GM12878 (cell line): ENCODE results near the gene SPNS1. TPM values are rescaled to one million over a fixed set of nuclear protein-coding genes. Genes with fewer than 3 reads are reported as not detected.

Experiments
- ATAC-seq: fragments of 200-7000 bp; cut with Tn5 transposase; 3 replicates; pipeline ENCODE4 v1.9.1; 2020; ENCODE audit warnings: mild to moderate bottlenecking, moderate library complexity
- BruUV-seq: library from RNA; stranded (reverse); fragments of 400-500 nt; replicated peaks from 2 replicates; lab custom pipeline; 2021; lab: Mats Ljungman, UMichigan
- CTCF ChIA-PET: fragments of 300-600 bp; sonication (Branson Sonifier 250); formaldehyde crosslinking; extraction: SDS; loops from one replicate; lab custom pipeline; 2021; ENCODE audit warnings: inconsistent platforms; lab: Yijun Ruan, JAX
- POLR2A ChIA-PET: fragments of 350-600 bp; formaldehyde crosslinking; extraction: SDS; loops from one replicate; lab custom pipeline; 2021; ENCODE audit warnings: inconsistent platforms; lab: Charles Lee
- RAD21 ChIA-PET: fragments of 300-600 bp; sonication (Branson Sonifier 250); formaldehyde crosslinking; loops from one replicate; lab custom pipeline; 2023; ENCODE audit warnings: antibody characterized with exemption; ENCODE audit not compliant: unreplicated experiment; lab: Charles Lee
- SMC1A ChIA-PET: fragments of 300-600 bp; sonication (Branson Sonifier 250); formaldehyde crosslinking; loops from one replicate; lab custom pipeline; 2023; ENCODE audit not compliant: unreplicated experiment, uncharacterized antibody; lab: Charles Lee
- DNase-seq: peaks from one replicate; pipeline ENCODE4 v3.0.0-alpha.2; 2011; ENCODE audit warnings: low read depth, low spot score
- FAIRE-seq: peaks from 3 replicates; lab custom pipeline; 2011; peaks lifted over from hg19 to GRCh38; lab: Jason Lieb, UNC
- H2AFZ ChIP-seq: 2 replicates; pipeline ENCODE4 v1.6.0; 2011; ENCODE audit warnings: low read depth, low read length, control low read depth; ENCODE audit not compliant: control insufficient read depth
- H3K27ac ChIP-seq: 2 replicates; pipeline ENCODE4 v1.5.1; 2011; ENCODE audit warnings: control low read depth; ENCODE audit not compliant: control insufficient read depth, insufficient read depth
- H3K27me3 ChIP-seq, 2 experiments: replicated peaks in 1 of 2; 2 replicates each; pipeline versions ENCODE4 v1.6.0 to v1.6.1; 2011; ENCODE audit warnings: low read length in 1 of 2; ENCODE audit not compliant: control insufficient read depth in 2 of 2, insufficient read depth in 2 of 2
- H3K36me3 ChIP-seq, 2 experiments: 2 replicates each; pipeline ENCODE4 v1.5.1; 2011; ENCODE audit warnings: low read length in 1 of 2; ENCODE audit not compliant: control insufficient read depth in 2 of 2, insufficient read depth in 2 of 2
- H3K4me1 ChIP-seq: 2 replicates; pipeline ENCODE4 v1.6.1; 2011; ENCODE audit warnings: mild to moderate bottlenecking, low read length, moderate library complexity, mixed read lengths; ENCODE audit not compliant: control insufficient read depth, insufficient read depth
- H3K4me2 ChIP-seq: 2 replicates; pipeline ENCODE4 v1.6.0; 2011; ENCODE audit warnings: control low read depth; ENCODE audit not compliant: control insufficient read depth, insufficient read depth
- H3K4me3 ChIP-seq: fragments of 200-600 bp; sonication (generic); 2 replicates; pipeline ENCODE4 v1.5.1; 2016
- H3K79me2 ChIP-seq: 2 replicates; pipeline ENCODE4 v1.6.0; 2011; ENCODE audit warnings: low read length; ENCODE audit not compliant: control insufficient read depth, insufficient read depth
- H3K9ac ChIP-seq: 2 replicates; pipeline ENCODE4 v1.8.0; 2011; ENCODE audit warnings: low read length, control low read depth, mixed read lengths; ENCODE audit not compliant: control insufficient read depth, insufficient read depth
- H3K9me3 ChIP-seq: replicated peaks from 3 replicates; pipeline ENCODE4 v1.5.1; 2011; ENCODE audit warnings: mild to moderate bottlenecking, low read length; ENCODE audit not compliant: control insufficient read depth, insufficient read depth
- H4K20me1 ChIP-seq: 2 replicates; pipeline ENCODE4 v1.6.0; 2011; ENCODE audit not compliant: control insufficient read depth, insufficient read depth
- BRCA1 ChIP-seq: IDR thresholded peaks from 2 replicates; pipeline ENCODE4 v1.6.1; 2011; ENCODE audit warnings: low read depth, low read length, improper control_type of control experiment
- CTCF ChIP-seq, 3 experiments: IDR thresholded peaks in 2 of 3; conservative IDR thresholded peaks in 1 of 3; 2 replicates each; pipeline ENCODE4 v1.5.1; 2011; ENCODE audit warnings: low read depth in 3 of 3, low read length in 3 of 3, mild to moderate bottlenecking in 3 of 3, control low read depth in 2 of 3, moderate library complexity in 2 of 3, inconsistent platforms in 1 of 3, mixed read lengths in 1 of 3; ENCODE audit not compliant: control insufficient read depth in 2 of 3, insufficient read depth in 1 of 3; ENCODE audit errors: extremely low read depth in 1 of 3
- EGR1 ChIP-seq, 2 experiments: IDR thresholded peaks; 1 replicate in 1 of 2; 2 replicates in 1 of 2; pipeline ENCODE4 v1.6.1; 2011 to 2012; ENCODE audit warnings: low read depth in 2 of 2, low read length in 2 of 2, borderline replicate concordance in 1 of 2, mild to moderate bottlenecking in 1 of 2, moderate library complexity in 1 of 2
- ETV6 ChIP-seq, 2 experiments: fragments of 450-650 bp in 1 of 2; IDR thresholded peaks in 1 of 2; conservative IDR thresholded peaks in 1 of 2; 2 replicates each; pipeline ENCODE4 v1.6.1; 2014; ENCODE audit warnings: antibody characterized with exemption in 1 of 2, borderline replicate concordance in 1 of 2, low read depth in 1 of 2, mild to moderate bottlenecking in 1 of 2, moderate library complexity in 1 of 2
- JUNB ChIP-seq: IDR thresholded peaks from 2 replicates; pipeline ENCODE4 v1.6.1; 2016; ENCODE audit warnings: antibody characterized with exemption, mild to moderate bottlenecking
- KAT2A ChIP-seq: conservative IDR thresholded peaks from 2 replicates; pipeline ENCODE4 v1.6.1; 2011; ENCODE audit warnings: low read depth, low read length; ENCODE audit not compliant: control insufficient read depth
- KDM1A ChIP-seq: fragments of 200-600 bp; sonication (generic); IDR thresholded peaks from 2 replicates; pipeline ENCODE4 v1.6.1; 2016; ENCODE audit warnings: borderline replicate concordance
- MTA2 ChIP-seq: fragments of 450-650 bp; IDR thresholded peaks from 2 replicates; pipeline ENCODE4 v1.6.1; 2016; ENCODE audit warnings: low read depth, mild to moderate bottlenecking, moderate library complexity
- MXI1 ChIP-seq: fragments of 150-350 bp; IDR thresholded peaks from 2 replicates; pipeline ENCODE4 v1.6.1; 2011; ENCODE audit warnings: low read depth, mild to moderate bottlenecking, inconsistent platforms, low read length, improper control_type of control experiment
- NR2C2 ChIP-seq: IDR thresholded peaks from 2 replicates; pipeline ENCODE4 v1.6.1; 2011; ENCODE audit warnings: borderline replicate concordance, low read depth; ENCODE audit not compliant: control insufficient read depth, insufficient read length
- POLR2A ChIP-seq: IDR thresholded peaks from 2 replicates; pipeline ENCODE4 v1.6.1; 2011; ENCODE audit warnings: low read depth, mild to moderate bottlenecking, low read length
- REST ChIP-seq: IDR thresholded peaks from 2 replicates; pipeline ENCODE4 v1.6.1; 2012; ENCODE audit warnings: mild to moderate bottlenecking, low read depth, low read length
- SIX5 ChIP-seq: IDR thresholded peaks from 2 replicates; pipeline ENCODE4 v1.6.1; 2011; ENCODE audit warnings: mild to moderate bottlenecking, low read depth, low read length, moderate library complexity; ENCODE audit not compliant: severe bottlenecking
- SMARCA5 ChIP-seq: fragments of 450-650 bp; IDR thresholded peaks from 2 replicates; pipeline ENCODE4 v1.6.1; 2017; ENCODE audit warnings: mild to moderate bottlenecking
- TCF12 ChIP-seq: IDR thresholded peaks from 2 replicates; pipeline ENCODE4 v1.6.1; 2011; ENCODE audit warnings: low read depth, mild to moderate bottlenecking, low read length
- ZNF384 ChIP-seq: IDR thresholded peaks from 2 replicates; pipeline ENCODE4 v1.6.1; 2012; ENCODE audit warnings: low read depth, mild to moderate bottlenecking, low read length, improper control_type of control experiment, borderline replicate concordance
- ZSCAN29 ChIP-seq: fragments of 450-650 bp; IDR thresholded peaks from 2 replicates; pipeline ENCODE4 v1.6.1; 2017; ENCODE audit warnings: mild to moderate bottlenecking, moderate library complexity
- WGBS: methylation state at CpG from one replicate; pipeline ENCODE4 v1.1.6; 2016; ENCODE audit warnings: low lambda C conversion rate; ENCODE audit not compliant: insufficient replicate concordance, insufficient coverage; ENCODE audit errors: missing lambda C conversion rate; 5-methylcytosine and 5-hydroxymethylcytosine counted together
- in situ Hi-C: fragments of 300-500 bp; cut with MboI; formaldehyde crosslinking; loops from 9 replicates; pipeline ENCODE4 v1.14.3; 2018; ENCODE audit warnings: mixed read lengths
- intact Hi-C: fragments of 100-400 bp; cut with micrococcal nuclease; formaldehyde crosslinking; loops from one replicate; pipeline ENCODE4 v1.14.2; 2022; ENCODE audit not compliant: unreplicated experiment
- polyA plus RNA-seq, 11 experiments: library from polyadenylated mRNA; depleted of rRNA in 4 of 11; unstranded in 6 of 11; stranded (reverse) in 5 of 11; fragments of >200 nt; fragmentation: Nextera tagmentation in 4 of 11; fragmentation: Illumina TruSeq in 1 of 11; extraction: Ambion mirVana in 4 of 11; extraction: Trizol in 1 of 11; gene quantifications; 1 replicate in 1 of 11; 2 replicates in 10 of 11; pipeline versions ENCODE4 v1.2.1 to v1.2.3, GENCODE V29; 2011 to 2016; ENCODE audit warnings: inconsistent platforms in 2 of 11, missing spikeins in 2 of 11, low read depth in 1 of 11
- total RNA-seq, 4 experiments: library from RNA; depleted of rRNA in 3 of 4; stranded (reverse); fragments of >200 nt in 3 of 4; fragmentation: Illumina TruSeq in 1 of 4; extraction: Trizol in 1 of 4; gene quantifications; 2 replicates each; pipeline versions ENCODE4 v1.2.1 to v1.2.3, GENCODE V29; 2013 to 2021

SPNS1 gene
- total and polyA plus RNA-seq, 10 of the 15 experiments (the other 5 are each of a cell fraction or from before 2014, with no cell fraction given): 0.16 to 37.6 (median 12.0) TPM

GRCh38 chr16:28925386-28926228, 49.0 kb upstream of the SPNS1 start:
- POLR2A ChIA-PET: interaction anchor here (0.6 to 5.1 kb wide), 10 partner anchors 7 to 741 kb away, joined by 3 to 39 read pairs (median 6); partner anchors contain the start of genes CD19, NFATC2IP, SH2B1 and TUFM
- FAIRE-seq: peak; percentile 73
- peak; percentile 62; the same call in 1 of the 2 replicates for TF ChIP-seq MXI1
- TF ChIP-seq SMARCA5: peak; percentile 48; the same call in 1 of the 2 replicates
- no peak for TF ChIP-seq REST
- TF ChIP-seq JUNB: no peak
- TF ChIP-seq KAT2A: no peak
- 0 out of 4 replicates have a peak, but pooled peaks of 1 of the 2 experiments have one; percentile 34 for TF ChIP-seq ETV6 (conservative IDR thresholded peaks at IDR 0.05 in 1 of 2, IDR thresholded peaks at IDR 0.05 in 1 of 2; ENCODE audit: borderline replicate concordance in 1 of 2, low read depth in 1 of 2)
- TF ChIP-seq CTCF (IDR thresholded peaks at IDR 0.05 in 2 of 3, conservative IDR thresholded peaks at IDR 0.05 in 1 of 3; ENCODE audit: control insufficient read depth in 2 of 3, extremely low read depth in 1 of 3, insufficient read depth in 1 of 3, low read depth in 3 of 3, low read length in 3 of 3): no peak
- TF ChIP-seq SIX5: no peak
- TF ChIP-seq MTA2: peak; percentile 63; the same call in 1 of the 2 replicates
- TF ChIP-seq ZSCAN29: 0 out of 2 replicates have a peak, but pooled peaks have one; percentile 24
- TF ChIP-seq ZNF384: no peak
- no peak for TF ChIP-seq BRCA1
- no peak; the same call in 1 of the 2 replicates for TF ChIP-seq TCF12
- no peak for TF ChIP-seq KDM1A
- TF ChIP-seq NR2C2: no peak
- TF ChIP-seq EGR1 (IDR thresholded peaks at IDR 0.05; ENCODE audit: borderline replicate concordance in 1 of 2, low read depth in 2 of 2, low read length in 2 of 2): 0 out of 3 replicates have a peak, but pooled peaks of 1 of the 2 experiments have one; percentile 13
- peak; percentile 82 for TF ChIP-seq POLR2A

More at GRCh38 chr16:28925386-28926228, 49.0 kb upstream of the SPNS1 start:
- no peak for DNase-seq
- ChIA-PET RAD21 (interaction anchor here (0.7 to 1.6 kb wide), 4 partner anchors 11 to 62 kb away, joined by 3 to 6 read pairs (median 4); partner anchors contain the start of genes NFATC2IP and SH2B1), SMC1A (interaction anchor here (2.1 to 5.8 kb wide), 3 partner anchors 7 to 26 kb away, joined by 6 to 58 read pairs (median 45); partner anchors contain the start of gene CD19), CTCF (interaction anchor here (0.6 to 6.4 kb wide), 4 partner anchors 9 to 102 kb away, joined by 3 to 76 read pairs (median 3); partner anchors contain the start of gene TUFM)
- BruUV-seq: TSS peak; percentile 91
- Histone ChIP-seq H3K27ac (peak overlapping the region; percentile 99), H4K20me1 (no peaks in the 10 kb centered on the region), H3K27me3 (no peaks in the 10 kb centered on the region), H2AFZ (peak overlapping the region; percentile 80), H3K79me2 (no peaks in the 10 kb centered on the region), H3K9me3 (no peaks in the 10 kb centered on the region), H3K4me3 (peak overlapping the region; percentile 92), H3K4me1 (peaks cover 17% of the 10 kb centered on the region), H3K36me3 (peaks cover 0 to 2% of the 10 kb centered on the region in 2 experiments; a peak in 3 of 4 replicates), H3K9ac (peak overlapping the region; percentile 98), H3K4me2 (peak overlapping the region; percentile 96)
- 2% methylated on average over 46 of the region's 48 CpGs for WGBS
- intact Hi-C loops (loop anchor here (2.0 to 10.0 kb wide), 4 partner anchors 19 to 431 kb away; partner anchors contain the start of genes APOBR, CLN3 and TUFM), in situ Hi-C loops (no loop called here)
- peak; percentile 74 for ATAC-seq
